ENCODE data around the gene KLHL33.

- no peak for TF ChIP-seq CTCF (IDR thresholded peaks at IDR 0.05)
- TF ChIP-seq POLR2A (IDR thresholded peaks at IDR 0.05), result no peak
Measured at GRCh38 chr14:20376071-20376588, 59.8 kb downstream of the KLHL33 start.

All from sigmoid colon (tissue), 3 donors.